ENCODE measurements around the gene MRAP2.

DNA sequence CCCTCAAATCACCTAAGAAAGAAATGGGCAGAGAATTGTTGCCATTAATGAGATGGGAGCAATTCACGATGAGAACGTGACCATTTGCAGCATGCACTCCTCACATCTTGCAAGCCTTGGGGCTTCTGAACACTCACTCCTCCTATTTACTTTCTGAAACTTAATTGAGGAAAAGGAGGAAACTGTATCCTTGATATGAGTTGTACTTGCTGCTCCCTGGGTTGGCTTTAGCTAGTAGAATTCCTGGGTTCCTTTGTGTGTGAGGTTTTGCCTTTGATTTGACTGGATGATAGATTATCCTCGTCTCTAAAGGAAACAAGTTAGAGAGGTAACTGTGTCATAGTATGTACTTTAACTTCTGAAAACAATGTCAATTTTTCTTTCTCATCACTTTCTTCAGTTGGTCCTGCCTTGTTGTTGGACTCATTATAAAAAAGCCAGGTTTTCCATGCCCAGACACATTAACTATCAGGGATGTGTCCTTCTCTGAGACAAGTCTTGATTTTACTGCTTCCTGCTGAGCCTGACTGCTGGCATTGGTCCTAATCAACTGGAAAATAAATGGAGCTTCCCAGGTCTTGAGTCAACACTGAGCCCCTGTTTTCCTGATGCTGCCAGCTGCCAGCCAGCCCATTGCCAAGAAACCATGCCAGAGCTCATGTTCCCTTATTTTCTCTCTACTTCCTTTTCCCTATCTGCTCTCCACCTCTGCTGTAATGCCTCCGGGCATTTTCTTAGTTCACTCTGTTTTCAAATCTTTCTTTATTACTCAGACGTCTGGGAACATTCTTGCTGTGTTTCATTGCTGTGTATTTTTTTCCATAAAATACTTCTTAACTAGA is 6.0 kb upstream of the MRAP2 start:
- TF ChIP-seq POLR2AphosphoS5 (IDR thresholded peaks at IDR 0.05; ENCODE audit: low read depth, low read length) (no peak), POLR2A (IDR thresholded peaks at IDR 0.05; ENCODE audit: low read depth, low read length) (no peak)

Data from GM12892 (cell line).